ENCODE results near the gene RADIL. TPM values are rescaled to one million over a fixed set of nuclear protein-coding genes. Genes with fewer than 3 reads are reported as not detected.
A peak's percentile ranks its signal among the peaks of the same experiment; 100 is the strongest.

Gene RADIL
- total RNA-seq, 1 donor from 2014 or later: 0.86 TPM

DNA sequence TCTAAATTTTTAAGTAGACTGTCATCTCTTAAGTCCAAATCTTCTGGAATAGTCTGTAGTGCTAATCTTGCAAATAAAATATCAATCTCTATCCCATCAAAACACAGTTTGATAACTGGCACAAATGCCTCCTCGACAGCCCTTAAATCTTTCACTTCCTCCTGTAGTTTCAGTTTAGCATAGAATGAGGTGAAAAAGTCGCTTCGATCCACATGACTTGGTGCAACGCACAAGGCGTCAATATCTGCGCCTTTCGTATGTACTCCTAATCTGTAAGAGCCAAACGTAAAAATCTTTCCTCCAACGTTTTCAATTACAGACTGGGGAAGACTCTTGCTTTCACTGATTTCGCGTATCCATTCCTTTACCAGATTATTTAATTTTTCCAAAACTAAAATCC, 22.3 kb downstream of the RADIL start:
- Histone ChIP-seq H3K9ac (ENCODE audit: low read length) (no peak overlapping the region), H3K27ac (ENCODE audit: low read depth, low read length) (no peak overlapping the region), H3K27me3 (ENCODE audit: insufficient read depth, low read length) (peaks cover 18% of the 10 kb centered on the region), H4K20me1 (ENCODE audit: insufficient read depth, low read length) (no peaks in the 10 kb centered on the region), H3K4me1 (ENCODE audit: insufficient read depth, low read length) (no peaks in the 10 kb centered on the region), H2AFZ (ENCODE audit: low read depth, low read length) (peak overlapping the region; percentile 68), H3K4me2 (ENCODE audit: low read length) (peak overlapping the region; percentile 75), H3K9me3 (ENCODE audit: insufficient read depth, low read depth, low read length) (peaks cover 8% of the 10 kb centered on the region), H3K36me3 (ENCODE audit: insufficient read depth, low read length) (no peaks in the 10 kb centered on the region), H3K79me2 (ENCODE audit: insufficient read depth, low read length) (no peaks in the 10 kb centered on the region), H3K4me3 (ENCODE audit: insufficient read depth, low read depth, low read length) (no peak overlapping the region)
- Mint-ChIP-seq H3K36me3 (ENCODE audit: low read depth, unreplicated experiment) (peaks cover 2% of the 10 kb centered on the region), H3K4me1 (ENCODE audit: low read depth, unreplicated experiment) (no peaks in the 10 kb centered on the region), H3K9me3 (ENCODE audit: unreplicated experiment) (no peaks in the 10 kb centered on the region), H3K27me3 (ENCODE audit: low read depth, unreplicated experiment) (peaks cover 28% of the 10 kb centered on the region), H3K27ac (ENCODE audit: unreplicated experiment) (no peak overlapping the region), H3K4me3 (ENCODE audit: unreplicated experiment) (no peak overlapping the region)
- TF ChIP-seq CTCF (IDR thresholded peaks at IDR 0.05; ENCODE audit: insufficient read depth, low read depth, low read length) (no peak), EZH2 (IDR thresholded peaks at IDR 0.05; ENCODE audit: insufficient read depth, low read length) (no peak)
- no peak for DNase-seq (ENCODE audit: low read depth)
- FAIRE-seq: no peak

DNA sequence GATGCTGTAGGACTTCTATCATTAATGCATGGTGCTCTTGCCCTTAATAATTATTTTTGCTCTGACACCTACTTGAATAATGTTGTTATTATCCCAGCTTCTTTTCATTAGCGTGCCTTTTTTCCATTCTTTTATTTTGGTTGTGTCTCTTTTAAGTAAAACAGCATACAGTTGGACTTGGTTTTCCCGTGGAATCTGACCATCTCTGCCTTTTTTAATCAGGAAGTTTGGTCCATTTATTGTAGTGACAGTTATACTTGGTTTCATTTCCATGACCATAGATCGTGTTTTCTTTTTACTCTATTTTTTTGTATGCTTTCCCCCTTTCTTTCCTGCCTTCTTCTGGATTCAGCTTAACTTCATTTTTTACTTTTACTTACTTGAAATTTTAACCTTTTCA, 26.3 kb downstream of the RADIL start:
- H3K9me3 Mint-ChIP-seq (ENCODE audit: unreplicated experiment): peaks cover 7% of the 10 kb centered on the region
- Histone ChIP-seq H4K20me1 (ENCODE audit: insufficient read depth, low read length) (no peaks in the 10 kb centered on the region), H3K27ac (ENCODE audit: low read depth, low read length) (no peak overlapping the region), H3K27me3 (ENCODE audit: insufficient read depth, low read length) (peaks cover 12% of the 10 kb centered on the region), H3K9ac (ENCODE audit: low read length) (no peak overlapping the region), H3K4me3 (ENCODE audit: insufficient read depth, low read depth, low read length) (no peak overlapping the region), H2AFZ (ENCODE audit: low read depth, low read length) (no peak overlapping the region), H3K9me3 (ENCODE audit: insufficient read depth, low read depth, low read length) (peaks cover 8% of the 10 kb centered on the region), H3K79me2 (ENCODE audit: insufficient read depth, low read length) (no peaks in the 10 kb centered on the region), H3K4me1 (ENCODE audit: insufficient read depth, low read length) (no peaks in the 10 kb centered on the region), H3K4me2 (ENCODE audit: low read length) (no peak overlapping the region), H3K36me3 (ENCODE audit: insufficient read depth, low read length) (no peaks in the 10 kb centered on the region)
- H3K4me3 Mint-ChIP-seq (ENCODE audit: unreplicated experiment): no peak overlapping the region
- TF ChIP-seq CTCF (IDR thresholded peaks at IDR 0.05; ENCODE audit: insufficient read depth, low read depth, low read length): no peak
- no peak for TF ChIP-seq EZH2 (IDR thresholded peaks at IDR 0.05; ENCODE audit: insufficient read depth, low read length)
- H3K36me3 Mint-ChIP-seq (ENCODE audit: low read depth, unreplicated experiment): no peaks in the 10 kb centered on the region
- peaks cover 15% of the 10 kb centered on the region for H3K27me3 Mint-ChIP-seq (ENCODE audit: low read depth, unreplicated experiment)
- FAIRE-seq: no peak
- DNase-seq (ENCODE audit: low read depth): no peak
- no peak overlapping the region for H3K27ac Mint-ChIP-seq (ENCODE audit: unreplicated experiment)
- no peaks in the 10 kb centered on the region for H3K4me1 Mint-ChIP-seq (ENCODE audit: low read depth, unreplicated experiment)

DNA sequence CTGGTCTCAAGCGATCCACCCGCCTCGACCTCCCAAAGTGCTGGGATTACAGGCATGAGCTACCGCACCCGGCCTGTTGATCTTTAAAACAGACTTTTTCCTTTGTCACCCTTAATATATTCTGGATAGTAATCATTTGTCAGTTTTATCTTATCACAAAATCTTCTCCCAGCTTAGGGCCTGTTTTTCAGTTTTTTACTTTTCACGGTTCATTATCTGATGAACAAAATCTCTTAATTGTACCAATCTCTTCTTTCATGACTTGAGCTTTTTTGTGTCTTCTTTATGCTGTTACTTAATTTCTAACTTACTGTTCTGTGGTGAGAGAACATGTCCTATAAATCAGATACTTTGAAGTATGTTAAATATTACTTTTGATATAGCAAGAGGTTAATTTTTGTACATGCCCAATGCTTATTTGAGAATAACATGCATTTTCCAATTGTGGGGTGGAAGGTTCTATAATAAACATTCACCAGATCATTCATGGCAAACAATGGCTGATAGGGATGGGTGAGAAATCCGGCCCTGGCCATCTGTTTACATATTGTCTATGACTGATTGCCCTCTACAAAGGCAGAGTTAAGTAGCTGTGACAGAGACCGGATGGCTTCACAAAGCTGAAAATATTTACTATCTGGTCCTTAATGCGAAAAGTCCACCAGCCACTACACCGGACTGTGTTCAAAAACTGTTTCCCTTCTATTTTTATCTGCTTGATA, 27.0 kb downstream of the RADIL start:
- H3K27me3 ChIP-seq (ENCODE audit: insufficient read depth, low read length): peaks cover 12% of the 10 kb centered on the region

More for the DNA sequence above, 27.0 kb downstream of the RADIL start:
- no peaks in the 10 kb centered on the region for H4K20me1 ChIP-seq (ENCODE audit: insufficient read depth, low read length)
- TF ChIP-seq EZH2 (IDR thresholded peaks at IDR 0.05; ENCODE audit: insufficient read depth, low read length) (no peak), CTCF (IDR thresholded peaks at IDR 0.05; ENCODE audit: insufficient read depth, low read depth, low read length) (no peak)
- H3K4me3 ChIP-seq (ENCODE audit: insufficient read depth, low read depth, low read length): no peak overlapping the region
- FAIRE-seq (no peak), DNase-seq (ENCODE audit: low read depth) (no peak)
- H3K9me3 ChIP-seq (ENCODE audit: insufficient read depth, low read depth, low read length): peaks cover under 1% of the 10 kb centered on the region
- no peak overlapping the region for H3K9ac ChIP-seq (ENCODE audit: low read length)
- H3K79me2 ChIP-seq (ENCODE audit: insufficient read depth, low read length): no peaks in the 10 kb centered on the region
- H3K27me3 Mint-ChIP-seq (ENCODE audit: low read depth, unreplicated experiment): peaks cover 15% of the 10 kb centered on the region
- H3K4me1 ChIP-seq (ENCODE audit: insufficient read depth, low read length): no peaks in the 10 kb centered on the region
- peaks cover 14% of the 10 kb centered on the region for H3K9me3 Mint-ChIP-seq (ENCODE audit: unreplicated experiment)
- no peaks in the 10 kb centered on the region for H3K36me3 ChIP-seq (ENCODE audit: insufficient read depth, low read length)
- no peak overlapping the region for H3K4me3 Mint-ChIP-seq (ENCODE audit: unreplicated experiment)
- no peak overlapping the region for H3K4me2 ChIP-seq (ENCODE audit: low read length)
- no peak overlapping the region for H2AFZ ChIP-seq (ENCODE audit: low read depth, low read length)
- H3K4me1 Mint-ChIP-seq (ENCODE audit: low read depth, unreplicated experiment): peaks cover 3% of the 10 kb centered on the region
- no peak overlapping the region for H3K27ac Mint-ChIP-seq (ENCODE audit: unreplicated experiment)
- H3K27ac ChIP-seq (ENCODE audit: low read depth, low read length): no peak overlapping the region
- H3K36me3 Mint-ChIP-seq (ENCODE audit: low read depth, unreplicated experiment): no peaks in the 10 kb centered on the region
